IMR-90 (cell line): ENCODE measurements around the gene RGN.

ENCODE experiments used
- BHLHE40 ChIP-seq: fragments of 150-350 bp; IDR thresholded peaks from 2 replicates; pipeline ENCODE4 v1.6.1; 2016; ENCODE audit warnings: mild to moderate bottlenecking, low read depth, low read length
- CTCF ChIP-seq: conservative IDR thresholded peaks from 2 replicates; pipeline ENCODE4 v1.5.1; 2012; ENCODE audit warnings: mild to moderate bottlenecking, low read depth, low read length, improper control_type of control experiment
- NFE2L2 ChIP-seq: fragments of 150-350 bp; IDR thresholded peaks from 2 replicates; pipeline ENCODE4 v1.6.1; 2016; ENCODE audit warnings: low read depth, mild to moderate bottlenecking, low read length
- RAD21 ChIP-seq: IDR thresholded peaks from 2 replicates; pipeline ENCODE4 v1.6.1; 2012; ENCODE audit warnings: low read length, improper control_type of control experiment
- RCOR1 ChIP-seq: IDR thresholded peaks from 2 replicates; pipeline ENCODE4 v1.6.1; 2012; ENCODE audit warnings: mild to moderate bottlenecking, low read length, improper control_type of control experiment; ENCODE audit not compliant: insufficient replicate concordance
- SMC3 ChIP-seq: fragments of 150-350 bp; IDR thresholded peaks from 2 replicates; pipeline ENCODE4 v1.6.1; 2016; ENCODE audit warnings: low read depth, mild to moderate bottlenecking, antibody characterized with exemption, low read length, moderate library complexity

- TF ChIP-seq CTCF, result no peak
- no peak for TF ChIP-seq SMC3
- no peak for TF ChIP-seq RCOR1
- TF ChIP-seq BHLHE40, result no peak
- TF ChIP-seq RAD21, result no peak
- TF ChIP-seq NFE2L2, result no peak
Observed at GRCh38 chrX:47112316-47112954, 34.2 kb downstream of the RGN start.
